GM12864 (cell line): ENCODE measurements around the gene TBC1D22A.

ENCODE experiments used
- DNase-seq: peaks from one replicate; pipeline ENCODE4 v3.0.0-alpha.2; 2011; ENCODE audit warnings: low read depth
- H3K4me3 ChIP-seq: 2 replicates; pipeline ENCODE4 v1.5.1; 2011; ENCODE audit warnings: mild to moderate bottlenecking, low read depth, low read length, control low read depth
- CTCF ChIP-seq: IDR thresholded peaks from 2 replicates; pipeline ENCODE4 v1.5.1; 2011; ENCODE audit warnings: low read depth, mild to moderate bottlenecking, moderate library complexity, low read length, control low read depth, inconsistent platforms; ENCODE audit errors: missing control alignments

The TBC1D22A gene

GRCh38 chr22:46937185-46937584, 174.7 kb downstream of the TBC1D22A start:
- DNase-seq = no peak
- TF ChIP-seq CTCF = no peak
- no peak overlapping the region for H3K4me3 ChIP-seq

- no peak for TF ChIP-seq CTCF
- no peak for DNase-seq
- H3K4me3 ChIP-seq = no peak overlapping the region
These were observed 175.5 kb downstream of the TBC1D22A start for GRCh38 chr22:46937939-46938338.

- no peak overlapping the region for H3K4me3 ChIP-seq
- DNase-seq = no peak
- no peak for TF ChIP-seq CTCF
These were observed 179.7 kb downstream of the TBC1D22A start for GRCh38 chr22:46941968-46942798.

- no peak for DNase-seq
- no peak overlapping the region for H3K4me3 ChIP-seq
- no peak for TF ChIP-seq CTCF
These were observed 180.6 kb downstream of the TBC1D22A start for GRCh38 chr22:46942799-46943785.

GRCh38 chr22:46945481-46945880, 183.0 kb downstream of the TBC1D22A start:
- no peak for TF ChIP-seq CTCF
- no peak for DNase-seq
- no peak overlapping the region for H3K4me3 ChIP-seq

- H3K4me3 ChIP-seq = no peak overlapping the region
- TF ChIP-seq CTCF = no peak
- DNase-seq = no peak
These were observed 184.0 kb downstream of the TBC1D22A start for GRCh38 chr22:46946383-46946962.
